DMS153 treated with DMSO at 0.1 percent for 48 hours (cell line): ENCODE measurements around the gene MPC1L.
"Not testable (repeated sequence)": the region's sequence is repeated elsewhere in the genome, so short reads cannot be mapped to it uniquely, and the experiment has no call there.

Experiments
- DNase-seq: peaks from one replicate; lab custom pipeline; 2025; ENCODE audit not compliant: unreplicated experiment; lab: John Stamatoyannopoulos, UW

The MPC1L gene

GRCh38 chrX:40623139-40623536 is at the start of gene MPC1L:
Gene MPC1L (plus strand): TSS chrX:40623428. CDS start chrX:40623566, 138 bp downstream.
- no peak for DNase-seq

- DNase-seq: no peak
These were observed 49.5 kb upstream of the MPC1L start for GRCh38 chrX:40573763-40574162.

- DNase-seq: not testable (repeated sequence)
These were observed 47.8 kb upstream of the MPC1L start for GRCh38 chrX:40575411-40575810.

- no peak for DNase-seq
These were observed 46.9 kb upstream of the MPC1L start for GRCh38 chrX:40576291-40576690.

- no peak for DNase-seq
These were observed 45.1 kb upstream of the MPC1L start for GRCh38 chrX:40578039-40578695.

- no peak for DNase-seq
These were observed 44.1 kb upstream of the MPC1L start for GRCh38 chrX:40579141-40579540.

- DNase-seq: no peak
These were observed 43.2 kb upstream of the MPC1L start for GRCh38 chrX:40579900-40580536.

- DNase-seq: peak; percentile 73
These were observed 42.5 kb upstream of the MPC1L start, which contains the start of gene ATP6AP2 for GRCh38 chrX:40580537-40581335. Gene ATP6AP2 (plus strand): TSS chrX:40580970. CDS start chrX:40581066, 96 bp downstream.

GRCh38 chrX:40581336-40581920 is 41.8 kb upstream of the MPC1L start:
- no peak for DNase-seq

GRCh38 chrX:40582178-40582577 is 41.0 kb upstream of the MPC1L start:
- not testable (repeated sequence) for DNase-seq

GRCh38 chrX:40582811-40583210 is 40.4 kb upstream of the MPC1L start:
- DNase-seq: no peak

GRCh38 chrX:40587623-40588022 is 35.6 kb upstream of the MPC1L start:
- not testable (repeated sequence) for DNase-seq

- DNase-seq: not testable (repeated sequence)
These were observed 33.5 kb upstream of the MPC1L start for GRCh38 chrX:40589616-40590321.

- DNase-seq: no peak
These were observed 19.8 kb upstream of the MPC1L start for GRCh38 chrX:40603446-40603845.

- DNase-seq: no peak
These were observed 15.8 kb upstream of the MPC1L start for GRCh38 chrX:40607381-40607780.

GRCh38 chrX:40612511-40612910 is 10.7 kb upstream of the MPC1L start:
- no peak for DNase-seq

- no peak for DNase-seq
These were observed 7.3 kb upstream of the MPC1L start for GRCh38 chrX:40615976-40616375.

GRCh38 chrX:40617566-40617965 is 5.7 kb upstream of the MPC1L start:
- DNase-seq: no peak

GRCh38 chrX:40622479-40623138 is 619 bp upstream of the MPC1L start:
- no peak for DNase-seq

GRCh38 chrX:40623665-40624064 is 437 bp downstream of the MPC1L start:
- DNase-seq: no peak
